Activated T-helper 17 cell treated with anti-CD3 and anti-CD28 coated beads, Interleukin-2, amount 50 U/mL, for 72 hours (primary cell): ENCODE measurements around the gene TIRAP. TPM values are rescaled to one million over a fixed set of nuclear protein-coding genes. Genes with fewer than 3 reads are reported as not detected.

Source experiments
- ATAC-seq: fragments of 150-1000 bp; cut with Tn5 transposase; replicated peaks from 2 replicates; pipeline ENCODE4 v1.10.0; 2021; ENCODE audit warnings: mild to moderate bottlenecking, moderate library complexity
- H3K27ac Mint-ChIP-seq: one replicate; pipeline ENCODE4 v1.8.0; 2022; ENCODE audit warnings: mixed read lengths
- H3K27me3 Mint-ChIP-seq: one replicate; pipeline ENCODE4 v1.8.0; 2022; ENCODE audit warnings: mixed read lengths
- H3K36me3 Mint-ChIP-seq: one replicate; pipeline ENCODE4 v1.8.0; 2022; ENCODE audit warnings: low read depth, mild to moderate bottlenecking, mixed read lengths
- H3K4me1 Mint-ChIP-seq: one replicate; pipeline ENCODE4 v1.8.0; 2022; ENCODE audit warnings: mixed read lengths
- H3K4me3 Mint-ChIP-seq: one replicate; pipeline ENCODE4 v1.8.0; 2022; ENCODE audit warnings: mild to moderate bottlenecking, mixed read lengths
- H3K9me3 Mint-ChIP-seq: one replicate; pipeline ENCODE4 v1.8.0; 2022; ENCODE audit warnings: mixed read lengths
- total RNA-seq, 2 donors: library from RNA; stranded (reverse); gene quantifications; one replicate each; pipeline ENCODE4 v1.2.3, GENCODE V29; 2022

TIRAP gene
- total RNA-seq, 2 donors from 2014 or later = 11.1 to 12.0 TPM

- no peak for ATAC-seq
- Mint-ChIP-seq H3K4me3 (peak overlapping the region; percentile 82), H3K4me1 (peaks cover 37% of the 10 kb centered on the region), H3K9me3 (no peaks in the 10 kb centered on the region), H3K27me3 (no peaks in the 10 kb centered on the region), H3K27ac (peak overlapping the region; percentile 75), H3K36me3 (peaks cover 54% of the 10 kb centered on the region)
Observed at GRCh38 chr11:126319374-126319740, 36.5 kb downstream of the TIRAP start.

- Mint-ChIP-seq H3K27ac (no peak overlapping the region), H3K27me3 (no peaks in the 10 kb centered on the region), H3K36me3 (peaks cover 45% of the 10 kb centered on the region), H3K9me3 (no peaks in the 10 kb centered on the region), H3K4me1 (peaks cover 25% of the 10 kb centered on the region), H3K4me3 (no peak overlapping the region)
- ATAC-seq = no peak
Observed at GRCh38 chr11:126322996-126323395, 40.1 kb downstream of the TIRAP start.

GRCh38 chr11:126327281-126328000, 44.5 kb downstream of the TIRAP start:
- peak overlapping the region; percentile 73 for H3K27ac Mint-ChIP-seq

GRCh38 chr11:126328001-126328390, 45.1 kb downstream of the TIRAP start:
- ATAC-seq = no peak
- Mint-ChIP-seq H3K27ac (peak overlapping the region; percentile 73), H3K9me3 (no peaks in the 10 kb centered on the region), H3K36me3 (peaks cover 43% of the 10 kb centered on the region), H3K27me3 (no peaks in the 10 kb centered on the region), H3K4me3 (no peak overlapping the region), H3K4me1 (peaks cover 19% of the 10 kb centered on the region)

More at GRCh38 chr11:126327281-126328000, 44.5 kb downstream of the TIRAP start:
- Mint-ChIP-seq H3K27me3 (no peaks in the 10 kb centered on the region), H3K9me3 (no peaks in the 10 kb centered on the region), H3K4me3 (no peak overlapping the region), H3K36me3 (peaks cover 43% of the 10 kb centered on the region), H3K4me1 (peaks cover 17% of the 10 kb centered on the region)
- ATAC-seq = no peak

- H3K27ac Mint-ChIP-seq = peak overlapping the region; percentile 73
- no peak overlapping the region for H3K4me3 Mint-ChIP-seq
- ATAC-seq = no peak
- H3K36me3 Mint-ChIP-seq = peaks cover 45% of the 10 kb centered on the region
- no peaks in the 10 kb centered on the region for H3K9me3 Mint-ChIP-seq
- no peaks in the 10 kb centered on the region for H3K27me3 Mint-ChIP-seq
- H3K4me1 Mint-ChIP-seq = peaks cover 19% of the 10 kb centered on the region
Observed at GRCh38 chr11:126328444-126328843, 45.6 kb downstream of the TIRAP start.

GRCh38 chr11:126328938-126329643, 46.2 kb downstream of the TIRAP start:
- Mint-ChIP-seq H3K4me1 (peaks cover 19% of the 10 kb centered on the region), H3K27ac (peak overlapping the region; percentile 76), H3K4me3 (peak overlapping the region; percentile 23), H3K36me3 (peaks cover 51% of the 10 kb centered on the region), H3K9me3 (no peaks in the 10 kb centered on the region), H3K27me3 (no peaks in the 10 kb centered on the region)
- no peak for ATAC-seq

GRCh38 chr11:126329644-126330211, 46.8 kb downstream of the TIRAP start:
- H3K27me3 Mint-ChIP-seq = no peaks in the 10 kb centered on the region
- peaks cover 19% of the 10 kb centered on the region for H3K4me1 Mint-ChIP-seq
- peak; percentile 73 for ATAC-seq
- H3K9me3 Mint-ChIP-seq = no peaks in the 10 kb centered on the region
- peaks cover 47% of the 10 kb centered on the region for H3K36me3 Mint-ChIP-seq
- H3K4me3 Mint-ChIP-seq = peak overlapping the region; percentile 23
- H3K27ac Mint-ChIP-seq = peak overlapping the region; percentile 76

GRCh38 chr11:126331286-126331685, 48.4 kb downstream of the TIRAP start:
- Mint-ChIP-seq H3K27me3 (no peaks in the 10 kb centered on the region), H3K9me3 (no peaks in the 10 kb centered on the region), H3K4me1 (peaks cover 22% of the 10 kb centered on the region), H3K27ac (no peak overlapping the region), H3K36me3 (peaks cover 60% of the 10 kb centered on the region), H3K4me3 (no peak overlapping the region)
- ATAC-seq = no peak

GRCh38 chr11:126332221-126332711, 49.4 kb downstream of the TIRAP start:
- H3K27ac Mint-ChIP-seq = peak overlapping the region; percentile 20
- ATAC-seq = peak; percentile 89

GRCh38 chr11:126333142-126333541, 50.2 kb downstream of the TIRAP start:
- Mint-ChIP-seq H3K27ac (peak overlapping the region; percentile 20), H3K4me1 (peaks cover 18% of the 10 kb centered on the region)

More at GRCh38 chr11:126332221-126332711, 49.4 kb downstream of the TIRAP start:
- Mint-ChIP-seq H3K36me3 (peaks cover 61% of the 10 kb centered on the region), H3K4me3 (no peak overlapping the region), H3K27me3 (no peaks in the 10 kb centered on the region), H3K9me3 (no peaks in the 10 kb centered on the region), H3K4me1 (peaks cover 23% of the 10 kb centered on the region)

GRCh38 chr11:126334659-126335462, 52.0 kb downstream of the TIRAP start:
- Mint-ChIP-seq H3K36me3 (peaks cover 66% of the 10 kb centered on the region), H3K9me3 (no peaks in the 10 kb centered on the region), H3K4me3 (no peak overlapping the region), H3K4me1 (peaks cover 10% of the 10 kb centered on the region), H3K27ac (peak overlapping the region; percentile 64), H3K27me3 (no peaks in the 10 kb centered on the region)
- no peak for ATAC-seq

More at GRCh38 chr11:126333142-126333541, 50.2 kb downstream of the TIRAP start:
- H3K36me3 Mint-ChIP-seq = peaks cover 53% of the 10 kb centered on the region
- H3K27me3 Mint-ChIP-seq = no peaks in the 10 kb centered on the region
- H3K9me3 Mint-ChIP-seq = no peaks in the 10 kb centered on the region
- no peak for ATAC-seq
- H3K4me3 Mint-ChIP-seq = no peak overlapping the region

GRCh38 chr11:126335463-126335760, 52.5 kb downstream of the TIRAP start:
- no peak overlapping the region for H3K27ac Mint-ChIP-seq

GRCh38 chr11:126336138-126336541, 53.2 kb downstream of the TIRAP start:
- no peak for ATAC-seq
- H3K27me3 Mint-ChIP-seq = no peaks in the 10 kb centered on the region
- peak overlapping the region; percentile 58 for H3K27ac Mint-ChIP-seq
- peaks cover 76% of the 10 kb centered on the region for H3K36me3 Mint-ChIP-seq
- H3K4me1 Mint-ChIP-seq = peaks cover 10% of the 10 kb centered on the region
- H3K9me3 Mint-ChIP-seq = no peaks in the 10 kb centered on the region
- H3K4me3 Mint-ChIP-seq = no peak overlapping the region

More at GRCh38 chr11:126335463-126335760, 52.5 kb downstream of the TIRAP start:
- no peaks in the 10 kb centered on the region for H3K27me3 Mint-ChIP-seq
- peaks cover 10% of the 10 kb centered on the region for H3K4me1 Mint-ChIP-seq
- no peaks in the 10 kb centered on the region for H3K9me3 Mint-ChIP-seq
- peaks cover 71% of the 10 kb centered on the region for H3K36me3 Mint-ChIP-seq
- no peak overlapping the region for H3K4me3 Mint-ChIP-seq
- ATAC-seq = no peak

- H3K4me3 Mint-ChIP-seq = no peak overlapping the region
- H3K9me3 Mint-ChIP-seq = no peaks in the 10 kb centered on the region
- H3K27me3 Mint-ChIP-seq = no peaks in the 10 kb centered on the region
- no peak for ATAC-seq
- peaks cover 78% of the 10 kb centered on the region for H3K36me3 Mint-ChIP-seq
- H3K27ac Mint-ChIP-seq = peak overlapping the region; percentile 58
- peaks cover 10% of the 10 kb centered on the region for H3K4me1 Mint-ChIP-seq
Observed at GRCh38 chr11:126336671-126337101, 53.8 kb downstream of the TIRAP start.
